ENCODE results near the gene BLNK.

DNA sequence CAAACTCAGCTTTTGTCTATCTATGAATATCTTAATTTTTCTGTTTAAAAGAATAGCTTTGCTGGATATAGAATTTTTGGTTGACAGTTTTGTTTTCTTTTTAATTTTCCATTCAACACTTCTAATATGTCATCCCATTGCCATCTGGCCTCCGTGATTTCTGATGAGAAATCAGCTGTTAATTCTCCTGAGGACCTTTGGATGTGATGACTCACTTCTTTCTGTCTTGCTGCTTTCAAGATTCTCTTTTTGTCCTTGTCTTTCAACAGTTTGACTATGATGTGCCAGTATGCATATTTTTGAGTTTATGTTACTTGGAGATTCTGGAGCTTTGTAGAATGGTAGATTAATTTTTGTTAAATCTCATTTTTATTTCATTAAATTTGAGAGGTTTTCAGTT lies 102.8 kb downstream of the BLNK start:
- TF ChIP-seq POLR2A (IDR thresholded peaks at IDR 0.05) = no peak
- TF ChIP-seq, protein P1, sequence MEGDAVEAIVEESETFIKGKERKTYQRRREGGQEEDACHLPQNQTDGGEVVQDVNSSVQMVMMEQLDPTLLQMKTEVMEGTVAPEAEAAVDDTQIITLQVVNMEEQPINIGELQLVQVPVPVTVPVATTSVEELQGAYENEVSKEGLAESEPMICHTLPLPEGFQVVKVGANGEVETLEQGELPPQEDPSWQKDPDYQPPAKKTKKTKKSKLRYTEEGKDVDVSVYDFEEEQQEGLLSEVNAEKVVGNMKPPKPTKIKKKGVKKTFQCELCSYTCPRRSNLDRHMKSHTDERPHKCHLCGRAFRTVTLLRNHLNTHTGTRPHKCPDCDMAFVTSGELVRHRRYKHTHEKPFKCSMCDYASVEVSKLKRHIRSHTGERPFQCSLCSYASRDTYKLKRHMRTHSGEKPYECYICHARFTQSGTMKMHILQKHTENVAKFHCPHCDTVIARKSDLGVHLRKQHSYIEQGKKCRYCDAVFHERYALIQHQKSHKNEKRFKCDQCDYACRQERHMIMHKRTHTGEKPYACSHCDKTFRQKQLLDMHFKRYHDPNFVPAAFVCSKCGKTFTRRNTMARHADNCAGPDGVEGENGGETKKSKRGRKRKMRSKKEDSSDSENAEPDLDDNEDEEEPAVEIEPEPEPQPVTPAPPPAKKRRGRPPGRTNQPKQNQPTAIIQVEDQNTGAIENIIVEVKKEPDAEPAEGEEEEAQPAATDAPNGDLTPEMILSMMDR (IDR thresholded peaks at IDR 0.05 in 4 of 5, conservative IDR thresholded peaks at IDR 0.05 in 1 of 5) = no peak
